Stimulated activated CD8-positive, alpha-beta memory T cell treated with anti-CD3 and anti-CD28 coated beads, Interleukin-4, amount 100 ng/mL, for 1 hour (primary cell): ENCODE data around the gene LKAAEAR1.

Experiments
- DNase-seq, 2 donors: peaks; one replicate each; pipeline ENCODE4 v3.0.0-alpha.2; 2020; ENCODE audit warnings: low read depth in 2 of 2, low spot score in 1 of 2

The LKAAEAR1 gene

DNA sequence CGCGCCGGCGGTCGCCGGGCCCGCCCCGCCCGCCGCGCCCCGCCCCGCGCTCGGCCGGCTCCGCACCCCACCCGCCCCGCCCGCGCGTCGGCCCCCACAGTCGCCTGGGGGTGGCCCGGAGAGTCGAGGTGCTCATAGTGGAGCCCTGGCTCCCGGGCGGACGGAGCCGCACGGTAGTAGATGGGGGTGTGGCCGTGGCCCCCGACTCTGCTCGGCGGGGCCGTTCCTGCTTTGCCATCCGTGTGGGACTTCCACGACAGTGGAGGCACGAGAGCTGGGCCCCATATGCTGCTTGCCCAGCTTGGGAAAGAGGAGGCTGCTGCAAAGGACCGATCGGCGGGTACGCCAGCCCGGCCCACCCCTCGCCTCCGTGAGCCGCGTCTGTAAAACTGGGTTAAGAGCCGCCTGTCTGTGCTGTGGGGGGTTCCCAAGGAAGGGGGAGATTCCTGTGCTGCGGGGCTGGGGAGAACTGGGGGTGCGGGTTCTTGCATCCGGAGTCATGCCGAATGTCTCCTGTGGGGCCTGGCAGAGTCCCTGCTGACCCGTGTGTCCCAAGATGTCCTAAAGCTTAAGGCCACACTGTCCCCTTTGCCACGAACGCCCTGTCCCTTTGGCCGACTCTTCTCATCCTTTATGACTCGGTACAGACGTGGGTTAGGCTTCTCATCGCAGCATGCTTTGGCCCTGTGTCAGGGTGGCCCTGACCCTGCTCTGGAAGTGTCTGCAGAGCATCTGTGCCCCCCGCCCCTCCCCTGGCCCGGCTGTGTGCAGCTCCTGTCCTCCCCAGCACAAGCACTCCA is 4.0 kb downstream of the LKAAEAR1 start, which contains the start of gene OPRL1:
TSS of gene OPRL1 (plus strand) at position 70 of the 800 bp plus-strand sequence. CDS start 12,639 bp downstream, outside the sequence.
- DNase-seq = no peak

DNA sequence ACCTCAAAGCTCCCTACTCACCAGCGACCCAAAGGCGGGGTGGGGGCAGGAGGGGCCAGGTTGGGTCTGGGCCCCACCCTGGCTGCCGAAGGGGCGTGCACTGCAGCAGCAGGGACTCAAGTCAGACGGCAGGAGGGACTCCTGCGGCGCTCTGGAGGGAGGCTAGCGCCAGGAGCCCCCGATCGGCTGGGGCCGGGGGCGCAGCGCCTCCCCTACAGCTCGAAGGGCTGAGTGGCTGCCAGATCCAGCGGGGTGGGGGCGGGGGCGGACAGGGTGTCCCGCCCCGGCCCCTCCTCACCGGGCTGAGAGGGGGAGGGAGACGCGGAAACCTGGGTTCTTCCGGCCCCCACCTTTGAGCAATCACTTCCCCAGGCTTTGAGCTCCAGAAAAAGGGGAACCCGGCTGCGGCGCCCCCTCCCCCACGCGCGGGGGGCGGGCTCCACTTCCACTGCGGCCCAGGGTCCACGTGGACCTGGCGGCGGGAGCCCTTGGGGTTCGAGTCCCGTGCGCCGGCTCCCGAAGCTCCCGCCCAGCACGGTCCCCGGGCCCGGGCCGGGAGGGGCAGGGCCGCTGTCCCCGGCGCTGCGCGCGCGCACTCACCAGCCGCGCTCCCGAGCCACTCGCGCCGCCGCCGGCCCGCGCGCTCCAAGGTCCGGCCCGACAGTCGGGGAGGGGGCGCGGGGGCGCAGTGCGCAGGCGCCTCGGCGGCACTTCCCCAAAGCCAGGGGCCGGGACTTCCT is 4.8 kb downstream of the LKAAEAR1 start, which contains the start of gene RGS19:
TSS of gene RGS19 (minus strand) at position 246 of the 740 bp plus-strand sequence. CDS start 2,632 bp downstream, outside the sequence.
- DNase-seq = peak in 1 of 2 donors; percentile 36

DNA sequence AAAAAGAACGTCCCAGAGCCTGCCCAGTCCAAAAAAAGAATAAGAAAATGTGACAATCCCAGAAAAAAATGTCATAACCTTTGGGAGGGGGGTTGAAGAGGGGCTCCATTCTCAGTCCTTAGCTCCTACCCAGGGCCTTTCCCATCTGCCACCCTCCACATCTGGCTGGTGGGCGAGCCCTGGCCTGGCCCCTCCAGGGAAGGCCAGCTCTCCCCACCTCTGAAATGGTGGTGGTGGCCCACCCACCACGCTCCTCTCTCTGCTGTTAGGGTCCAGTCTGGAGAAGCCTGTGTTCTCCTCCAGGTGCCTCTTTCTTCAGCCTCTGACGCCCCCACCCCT is 5.3 kb downstream of the LKAAEAR1 start:
- DNase-seq = no peak

DNA sequence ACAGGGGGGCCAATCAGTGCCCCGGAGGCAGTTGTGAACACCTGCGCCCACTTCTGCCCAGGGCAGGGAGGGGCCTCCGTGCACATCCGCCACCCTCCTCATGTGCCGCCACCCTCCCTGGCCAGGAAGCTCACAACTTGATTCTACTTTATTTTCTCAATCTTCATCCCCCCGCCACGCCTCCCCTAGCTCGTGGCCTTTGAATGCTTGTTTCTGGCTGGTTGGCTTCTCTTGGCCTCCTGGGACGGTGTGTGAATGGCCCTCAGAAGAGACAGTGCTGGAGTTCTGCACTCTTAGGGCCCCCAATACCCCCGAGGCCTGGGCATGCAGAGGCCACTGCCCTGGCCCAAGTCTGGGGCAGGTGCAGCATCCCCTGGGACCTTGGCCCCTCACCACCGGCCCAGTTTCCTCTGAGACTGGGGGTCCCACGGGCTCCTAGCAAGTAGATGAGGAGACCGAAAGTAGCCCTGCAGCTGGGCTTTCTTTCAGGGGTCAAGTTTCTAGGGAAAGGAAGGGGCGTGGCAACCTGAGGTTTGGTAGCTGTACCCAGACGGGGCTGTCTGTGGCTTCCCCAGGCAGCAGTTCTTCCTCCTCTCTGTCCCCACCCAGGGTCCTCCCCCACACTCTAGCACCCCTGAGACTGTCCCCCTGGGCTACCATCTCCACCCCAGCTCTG is 6.2 kb downstream of the LKAAEAR1 start:
- peak in 1 of 2 donors; percentile 43 for DNase-seq

DNA sequence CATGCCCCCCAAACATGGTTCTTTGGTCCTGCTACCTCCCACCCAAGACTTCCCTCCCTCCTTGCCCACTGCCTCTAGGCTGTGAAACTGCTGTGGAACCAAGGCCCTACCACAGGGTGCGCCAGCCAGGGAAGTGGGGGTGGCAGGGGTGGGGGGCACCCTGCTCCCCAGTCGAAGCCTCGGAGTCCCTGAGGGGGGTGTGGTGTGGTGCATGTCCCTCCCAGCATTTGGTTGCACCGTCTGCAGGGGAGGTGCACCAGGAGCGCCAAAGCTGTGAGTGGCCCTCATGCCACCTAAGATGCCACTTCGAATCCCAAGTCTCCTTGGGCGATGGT is 6.7 kb downstream of the LKAAEAR1 start:
- no peak for DNase-seq

DNA sequence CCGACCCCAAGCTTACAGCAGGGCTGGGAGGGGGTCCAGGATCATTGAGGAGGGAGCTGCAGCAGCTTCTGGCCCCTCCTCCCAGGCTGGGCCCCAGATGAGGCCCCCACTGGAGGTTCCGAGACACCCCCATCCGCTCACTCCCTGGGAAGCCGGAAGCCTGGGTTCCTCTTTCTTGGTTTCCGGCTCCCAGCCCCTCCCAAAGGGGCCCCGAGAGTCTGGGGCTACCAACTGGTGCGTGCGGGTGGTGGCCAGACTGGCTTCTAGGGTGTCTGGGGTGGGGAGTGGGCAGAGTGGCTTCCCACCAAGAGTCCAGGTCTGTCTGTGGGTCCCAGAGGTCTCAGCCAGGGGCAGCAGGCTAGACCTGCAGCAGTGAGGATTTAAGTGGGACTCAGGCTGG is 7.1 kb downstream of the LKAAEAR1 start:
- no peak for DNase-seq

DNA sequence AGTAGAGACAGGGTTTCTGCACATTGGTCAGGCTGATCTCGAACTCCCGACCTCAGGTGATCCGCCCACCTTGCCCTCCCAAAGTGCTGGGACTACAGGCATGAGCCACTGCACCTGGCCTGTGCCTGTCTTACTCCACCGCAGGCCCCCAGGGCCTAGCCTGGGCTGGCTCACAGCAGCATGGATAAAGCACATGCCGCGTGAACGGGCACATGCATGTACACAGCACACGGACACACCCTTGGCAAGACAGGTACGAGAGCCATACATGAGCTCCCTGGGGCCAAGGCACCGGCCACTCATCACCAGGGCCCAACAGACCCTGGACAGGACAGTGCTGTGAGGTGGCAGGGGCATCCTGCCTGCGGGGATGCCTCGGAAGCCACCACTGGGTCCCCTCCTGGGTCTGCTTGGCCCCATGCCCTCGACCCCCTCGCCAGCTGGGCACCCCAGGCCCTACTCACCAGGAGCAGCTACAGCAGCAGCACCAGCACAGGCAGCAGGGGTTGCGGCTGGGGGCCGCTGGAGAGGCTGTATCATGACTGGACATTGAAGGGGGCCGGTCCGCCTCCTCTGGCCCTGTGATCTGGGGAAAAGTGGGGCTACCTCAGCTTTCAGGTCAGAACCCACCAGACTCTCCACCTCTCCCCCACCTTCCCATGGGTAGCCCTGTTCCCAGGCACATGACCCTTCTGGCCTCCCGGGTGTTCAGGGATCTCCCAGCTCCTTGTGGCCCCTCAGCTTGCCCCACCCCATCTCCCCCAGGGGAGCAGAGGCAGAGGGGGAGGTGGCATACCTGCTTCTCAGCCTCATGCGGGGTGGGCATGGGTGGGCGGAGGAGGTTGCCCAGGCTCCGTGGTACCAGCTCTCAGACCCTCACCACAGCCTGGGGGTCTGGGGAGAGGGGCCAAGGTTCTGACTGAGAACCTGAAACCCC is 7.9 kb downstream of the LKAAEAR1 start:
- DNase-seq = no peak

DNA sequence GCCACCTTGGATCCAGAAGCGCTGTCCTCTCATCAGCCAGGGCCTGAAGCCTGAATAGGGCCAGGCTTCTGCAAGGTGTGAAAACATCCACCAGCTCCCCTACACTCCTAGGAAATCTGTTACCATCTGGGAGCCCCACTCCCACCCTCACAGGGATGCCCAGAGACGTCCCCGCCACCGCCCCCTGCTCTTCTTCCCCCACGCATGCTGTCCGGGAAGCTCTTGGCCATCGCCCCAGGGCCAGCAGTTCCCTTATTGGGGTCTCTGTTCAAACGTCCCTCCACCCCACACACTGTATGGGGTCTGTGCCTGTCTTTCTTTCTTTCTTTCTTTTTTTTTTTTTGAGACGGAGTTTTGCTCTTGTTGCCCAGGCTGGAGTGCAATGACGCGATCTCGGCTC is 8.6 kb downstream of the LKAAEAR1 start:
- DNase-seq = no peak

DNA sequence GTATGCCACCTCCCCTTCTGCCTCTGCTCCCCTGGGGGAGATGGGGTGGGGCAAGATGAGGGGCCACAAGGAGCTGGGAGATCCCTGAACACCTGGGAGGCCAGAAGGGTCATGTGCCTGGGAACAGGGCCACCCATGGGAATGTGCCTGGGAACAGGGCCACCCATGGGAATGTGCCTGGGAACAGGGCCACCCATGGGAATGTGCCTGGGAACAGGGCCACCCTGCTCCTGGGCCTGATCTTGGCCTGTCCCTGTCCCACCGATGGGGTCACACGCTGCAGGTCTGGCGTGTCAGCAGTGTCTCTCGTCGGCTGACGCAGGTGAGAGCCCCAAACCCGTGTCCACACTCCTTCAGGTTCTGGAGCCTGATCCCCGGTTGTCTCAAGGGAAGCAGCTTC is 9.2 kb downstream of the LKAAEAR1 start:
- DNase-seq = no peak

DNA sequence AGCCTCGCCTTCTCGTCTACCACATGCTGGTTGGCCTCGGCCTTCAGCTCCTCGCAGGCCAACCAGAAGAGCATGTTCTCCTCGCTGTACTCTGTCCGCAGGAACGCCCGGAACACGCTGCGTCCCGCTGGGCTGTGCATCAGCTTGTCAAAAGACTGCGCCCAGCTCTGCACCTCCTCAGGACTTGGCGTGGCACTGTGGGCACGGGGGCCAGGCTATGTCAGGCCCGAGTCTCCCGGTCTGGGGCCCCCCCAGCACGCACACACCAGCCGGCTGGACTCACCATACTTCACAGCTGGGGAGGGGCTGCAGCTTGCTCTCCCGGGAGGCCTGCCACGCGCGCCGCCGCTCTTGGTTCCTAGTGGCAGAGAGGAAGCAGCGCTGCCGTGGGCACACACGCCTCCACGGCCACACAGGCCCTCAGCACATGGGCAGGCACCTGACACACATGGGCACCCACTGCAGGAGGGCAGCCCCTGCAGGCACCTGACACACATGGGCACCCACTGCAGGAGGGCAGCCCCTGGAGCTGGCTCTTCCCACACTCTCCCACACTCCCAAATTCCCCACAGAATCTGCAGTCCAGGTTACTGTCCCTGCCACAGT is 9.9 kb downstream of the LKAAEAR1 start:
- no peak for DNase-seq

DNA sequence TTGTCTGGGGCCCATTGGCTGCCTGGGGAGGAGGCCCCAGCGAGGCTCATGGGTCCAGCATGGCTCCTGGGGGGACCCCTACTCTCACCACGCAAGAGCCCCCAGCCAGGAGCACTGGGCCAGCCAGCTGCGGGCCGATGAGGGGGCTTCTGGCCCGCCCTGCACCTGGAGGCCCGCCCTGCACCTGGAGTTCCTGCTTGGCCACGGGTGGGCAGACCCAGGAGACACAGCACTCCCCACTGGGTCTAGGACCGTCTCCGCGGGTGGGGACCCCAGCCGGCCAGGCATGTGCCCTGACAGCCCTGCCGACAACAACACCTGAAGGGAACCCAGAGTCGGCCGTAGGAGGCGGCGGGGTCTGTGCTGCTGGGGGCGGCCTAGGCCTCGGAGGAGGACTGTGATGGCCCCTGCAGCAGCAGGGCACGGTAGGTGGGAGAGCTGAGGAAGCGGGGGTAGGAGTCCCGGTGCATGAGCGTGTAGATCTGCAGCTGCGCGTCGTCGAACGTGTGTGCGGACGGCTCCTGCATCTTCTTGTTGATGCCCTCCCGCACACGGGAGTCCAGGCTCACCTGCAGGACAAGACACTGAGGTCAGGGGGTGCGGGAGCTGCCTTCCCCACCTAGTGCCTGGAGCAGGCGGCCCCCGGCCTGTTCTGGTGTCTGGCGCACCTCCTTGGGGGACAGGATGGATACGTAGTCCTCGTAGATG is 10.6 kb downstream of the LKAAEAR1 start:
- DNase-seq = no peak

DNA sequence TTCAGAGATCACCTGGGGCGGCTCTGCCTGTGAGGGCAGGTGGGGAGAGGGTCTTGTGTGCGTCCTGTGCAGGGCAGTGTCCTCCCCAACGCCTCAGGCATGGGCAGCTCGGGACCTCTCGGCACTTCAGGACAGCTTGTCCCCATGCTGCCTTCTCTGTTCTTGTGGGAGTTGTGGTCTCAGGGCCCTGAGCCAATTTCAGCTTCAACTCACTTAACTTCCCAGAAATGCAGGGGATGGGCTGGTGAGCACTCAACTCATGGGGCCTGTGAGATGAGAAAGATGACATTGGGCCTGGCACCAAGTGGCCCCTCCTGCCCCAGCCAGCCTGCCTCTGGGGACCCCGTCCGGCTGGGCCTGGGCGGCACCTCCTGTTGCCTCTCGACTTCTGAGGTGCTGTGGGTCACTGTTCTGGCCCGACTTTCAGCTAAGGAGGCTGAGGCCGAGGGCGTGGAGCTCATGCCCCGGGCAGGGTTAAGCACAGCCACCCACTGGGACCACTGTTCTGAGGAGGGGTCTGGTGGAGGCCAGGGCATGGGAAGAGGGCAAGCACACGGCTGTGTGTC is 11.6 kb downstream of the LKAAEAR1 start:
- DNase-seq = no peak

DNA sequence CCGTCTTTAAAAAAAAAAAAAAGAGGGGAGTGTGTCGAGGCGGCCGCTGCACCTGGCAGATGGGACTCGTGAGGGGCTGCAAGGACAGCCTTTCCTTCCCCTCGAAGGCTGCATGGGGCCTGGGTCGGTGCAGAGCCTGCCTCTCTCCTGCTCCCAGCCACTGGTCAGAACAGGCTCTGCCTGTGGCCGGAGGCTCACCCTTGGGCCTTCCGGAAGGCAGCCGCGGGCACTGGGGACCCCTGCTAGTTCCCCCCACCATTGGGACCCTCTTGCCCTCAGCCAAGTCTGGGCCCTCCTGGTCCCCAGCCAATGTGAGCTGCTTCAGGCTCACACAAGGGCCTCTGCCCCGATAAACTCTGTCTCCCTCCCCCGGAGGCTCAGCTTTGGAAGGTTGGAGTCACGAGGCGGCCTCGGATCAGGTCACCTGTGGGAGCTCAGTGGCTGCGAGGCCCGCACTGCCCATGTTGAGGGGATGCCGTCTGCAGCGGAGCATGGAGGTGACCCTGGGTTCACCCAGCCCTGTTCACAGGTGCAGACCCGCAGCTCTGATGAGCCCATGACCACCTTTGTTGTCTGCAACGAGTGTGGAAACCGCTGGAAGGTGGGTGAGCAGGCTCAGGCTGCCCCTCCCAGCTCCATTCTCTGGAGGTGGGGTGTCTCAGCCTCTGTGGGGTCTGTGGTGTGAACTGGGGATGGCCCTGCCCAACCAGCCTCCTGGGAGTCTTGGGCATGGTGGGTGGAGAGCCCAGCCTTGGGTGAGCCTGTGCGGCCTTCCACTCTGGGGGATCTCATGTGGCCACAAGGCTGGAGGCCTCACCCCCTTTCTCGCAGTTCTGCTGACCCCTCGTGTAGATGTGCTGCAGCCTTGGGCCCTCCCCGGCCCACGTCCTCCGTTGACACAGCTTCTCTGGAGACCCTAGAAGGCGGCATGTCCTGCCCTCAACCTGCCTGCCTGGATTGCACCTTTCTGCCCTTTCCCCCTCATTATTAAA is 12.6 kb downstream of the LKAAEAR1 start:
- no peak for DNase-seq

DNA sequence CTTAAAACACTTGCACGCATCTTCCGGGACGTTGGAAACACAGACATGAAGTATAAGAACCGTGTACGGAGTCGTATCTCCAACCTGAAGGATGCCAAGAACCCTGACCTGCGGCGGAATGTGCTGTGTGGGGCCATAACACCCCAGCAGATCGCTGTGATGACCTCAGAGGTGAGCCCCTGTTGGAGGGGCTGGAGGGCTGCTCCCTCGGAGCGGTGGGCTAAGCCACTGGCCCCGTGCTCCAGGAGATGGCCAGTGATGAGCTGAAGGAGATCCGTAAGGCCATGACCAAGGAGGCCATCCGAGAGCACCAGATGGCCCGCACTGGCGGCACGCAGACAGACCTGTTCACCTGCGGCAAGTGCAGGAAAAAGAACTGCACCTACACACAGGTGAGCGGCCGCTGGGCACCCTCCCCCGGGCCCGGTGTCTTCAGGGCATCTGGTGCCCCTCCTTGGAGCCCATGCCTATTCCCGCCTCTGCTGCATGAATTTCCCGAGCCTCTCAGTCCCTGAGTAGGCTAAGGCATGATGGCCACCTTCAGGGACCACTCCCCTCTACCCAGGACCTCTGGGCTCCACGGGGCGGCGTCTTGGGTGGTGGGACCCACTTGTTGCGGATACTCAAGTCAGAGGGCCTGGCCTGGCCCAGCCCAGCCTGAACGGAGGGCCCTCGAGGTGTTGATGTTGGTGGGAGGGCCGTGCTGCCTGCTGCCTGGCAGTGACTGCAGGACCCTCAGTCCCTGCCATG is 13.8 kb downstream of the LKAAEAR1 start:
- no peak for DNase-seq

DNA sequence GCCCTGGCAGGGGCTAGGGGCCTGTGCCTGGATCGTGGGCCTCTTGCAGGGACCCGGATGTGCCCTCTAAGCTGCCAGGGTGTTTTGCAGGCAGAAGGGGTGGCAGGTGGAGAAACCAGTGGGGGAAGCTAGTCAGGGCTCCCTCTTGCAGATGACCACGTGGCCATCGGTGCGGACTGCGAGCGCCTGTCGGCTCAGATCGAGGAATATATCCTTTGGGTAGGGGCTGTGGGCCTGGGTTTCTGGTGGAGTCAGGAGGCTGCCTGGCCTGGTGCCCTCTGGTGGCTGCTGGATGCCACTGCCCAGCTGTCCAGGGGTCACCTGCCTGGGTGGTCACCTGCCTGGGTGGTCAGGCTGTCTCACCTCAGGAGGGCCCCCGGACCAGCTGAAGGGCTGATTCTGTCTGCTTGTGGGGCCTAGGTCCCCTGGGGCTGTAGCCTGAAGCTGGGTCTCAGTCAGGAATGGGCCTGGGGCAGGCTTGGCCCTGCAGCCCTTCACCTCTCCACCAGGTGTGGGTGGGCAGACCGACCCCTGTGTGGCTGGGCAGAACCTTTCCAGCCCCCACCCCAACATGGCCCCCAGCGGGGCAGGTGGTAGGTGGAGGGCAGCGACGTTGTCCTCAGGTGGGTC is 14.5 kb downstream of the LKAAEAR1 start:
- no peak for DNase-seq

DNA sequence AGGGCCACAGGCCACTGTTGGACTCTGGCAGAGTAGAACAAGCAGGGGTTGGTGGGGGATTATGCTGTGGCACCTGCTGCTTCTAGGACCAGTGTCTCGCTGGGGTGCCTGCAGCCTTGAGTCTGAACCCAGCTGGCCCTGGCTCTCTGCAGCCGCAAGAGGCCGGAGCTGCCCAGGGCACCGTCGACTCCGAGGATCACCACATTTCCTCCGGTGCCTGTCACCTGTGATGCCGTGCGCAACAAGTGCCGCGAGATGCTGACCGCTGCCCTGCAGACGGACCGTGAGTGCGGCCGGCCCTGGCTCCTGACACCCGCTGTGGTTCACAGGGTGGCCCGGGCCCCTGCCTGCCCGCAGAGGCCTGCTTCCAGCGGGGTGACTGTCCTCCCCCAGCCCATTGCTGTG is 15.0 kb downstream of the LKAAEAR1 start:
- DNase-seq = no peak
